GM18868 (cell line): ENCODE measurements around the gene IKZF1.

Experiments used
- ATAC-seq: cut with Tn5 transposase; IDR thresholded peaks from one replicate; pipeline ENCODE4 v1.9.1; 2021; ENCODE audit warnings: mild to moderate bottlenecking, moderate library complexity; ENCODE audit not compliant: unreplicated experiment

IKZF1 gene

DNA sequence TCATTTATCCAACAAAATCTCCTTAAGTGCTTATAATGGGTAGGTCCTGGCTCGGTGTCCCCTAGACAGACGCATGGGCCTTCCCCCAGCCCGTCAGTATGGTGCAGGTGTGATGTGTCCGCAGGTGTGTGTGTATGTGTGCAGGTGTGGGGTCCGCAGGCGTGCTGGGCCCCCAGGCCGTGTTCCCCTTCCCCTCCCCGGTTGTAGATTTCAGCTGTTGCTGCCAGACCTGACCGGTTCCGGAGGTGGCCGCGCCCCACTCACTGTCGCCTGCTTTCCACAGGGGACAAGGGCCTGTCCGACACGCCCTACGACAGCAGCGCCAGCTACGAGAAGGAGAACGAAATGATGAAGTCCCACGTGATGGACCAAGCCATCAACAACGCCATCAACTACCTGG is 95.1 kb downstream of the IKZF1 start:
- no peak for ATAC-seq

DNA sequence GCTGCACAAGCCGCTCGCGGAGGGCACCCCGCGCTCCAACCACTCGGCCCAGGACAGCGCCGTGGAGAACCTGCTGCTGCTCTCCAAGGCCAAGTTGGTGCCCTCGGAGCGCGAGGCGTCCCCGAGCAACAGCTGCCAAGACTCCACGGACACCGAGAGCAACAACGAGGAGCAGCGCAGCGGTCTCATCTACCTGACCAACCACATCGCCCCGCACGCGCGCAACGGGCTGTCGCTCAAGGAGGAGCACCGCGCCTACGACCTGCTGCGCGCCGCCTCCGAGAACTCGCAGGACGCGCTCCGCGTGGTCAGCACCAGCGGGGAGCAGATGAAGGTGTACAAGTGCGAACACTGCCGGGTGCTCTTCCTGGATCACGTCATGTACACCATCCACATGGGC is 95.6 kb downstream of the IKZF1 start:
- ATAC-seq, result no peak

DNA sequence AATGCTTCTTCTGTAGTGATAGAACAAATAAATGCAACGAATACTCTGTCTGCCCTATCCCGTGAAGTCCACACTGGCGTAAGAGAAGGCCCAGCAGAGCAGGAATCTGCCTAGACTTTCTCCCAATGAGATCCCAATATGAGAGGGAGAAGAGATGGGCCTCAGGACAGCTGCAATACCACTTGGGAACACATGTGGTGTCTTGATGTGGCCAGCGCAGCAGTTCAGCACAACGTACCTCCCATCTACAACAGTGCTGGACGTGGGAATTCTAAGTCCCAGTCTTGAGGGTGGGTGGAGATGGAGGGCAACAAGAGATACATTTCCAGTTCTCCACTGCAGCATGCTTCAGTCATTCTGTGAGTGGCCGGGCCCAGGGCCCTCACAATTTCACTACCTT is 99.9 kb downstream of the IKZF1 start:
- no peak for ATAC-seq

DNA sequence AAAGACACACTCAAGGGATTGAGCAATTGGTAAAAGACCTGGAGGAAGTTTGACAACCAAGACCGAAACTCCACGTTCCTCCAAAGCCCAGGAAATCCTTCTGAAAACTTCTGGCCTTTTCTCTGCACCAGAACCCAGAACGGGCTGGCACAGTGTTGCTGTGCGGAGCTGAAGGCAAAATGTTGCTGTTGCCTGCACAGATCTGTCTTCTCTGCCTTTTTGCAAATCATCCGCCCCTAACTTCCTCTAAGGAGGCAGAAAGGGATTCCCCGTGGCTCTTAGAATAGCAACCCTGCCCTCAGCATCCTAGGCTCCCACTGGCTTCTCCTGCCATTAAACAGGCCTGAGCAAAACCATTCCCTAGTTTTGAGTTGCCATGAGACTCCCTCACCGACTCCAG is 100.7 kb downstream of the IKZF1 start:
- peak; percentile 23 for ATAC-seq

DNA sequence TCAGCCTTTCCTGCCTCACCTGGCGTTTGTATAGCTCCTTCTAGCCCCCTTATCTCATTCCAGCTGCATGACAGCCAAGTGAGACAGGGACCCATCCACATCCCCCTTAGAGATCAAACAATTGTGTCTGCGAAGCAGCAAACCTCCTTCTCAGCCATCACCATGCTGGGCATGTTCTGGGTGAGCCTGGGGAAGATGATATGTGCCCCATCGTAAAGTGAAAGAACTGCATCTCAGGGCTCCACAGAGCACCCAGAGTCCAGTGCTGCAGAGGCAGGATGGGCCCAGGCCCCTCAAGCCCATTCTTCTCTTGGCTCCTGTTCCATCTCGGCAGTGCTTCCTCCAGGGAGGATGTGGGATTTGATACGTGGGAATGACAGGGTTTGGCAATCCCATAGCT is 102.4 kb downstream of the IKZF1 start:
- ATAC-seq, result no peak

DNA sequence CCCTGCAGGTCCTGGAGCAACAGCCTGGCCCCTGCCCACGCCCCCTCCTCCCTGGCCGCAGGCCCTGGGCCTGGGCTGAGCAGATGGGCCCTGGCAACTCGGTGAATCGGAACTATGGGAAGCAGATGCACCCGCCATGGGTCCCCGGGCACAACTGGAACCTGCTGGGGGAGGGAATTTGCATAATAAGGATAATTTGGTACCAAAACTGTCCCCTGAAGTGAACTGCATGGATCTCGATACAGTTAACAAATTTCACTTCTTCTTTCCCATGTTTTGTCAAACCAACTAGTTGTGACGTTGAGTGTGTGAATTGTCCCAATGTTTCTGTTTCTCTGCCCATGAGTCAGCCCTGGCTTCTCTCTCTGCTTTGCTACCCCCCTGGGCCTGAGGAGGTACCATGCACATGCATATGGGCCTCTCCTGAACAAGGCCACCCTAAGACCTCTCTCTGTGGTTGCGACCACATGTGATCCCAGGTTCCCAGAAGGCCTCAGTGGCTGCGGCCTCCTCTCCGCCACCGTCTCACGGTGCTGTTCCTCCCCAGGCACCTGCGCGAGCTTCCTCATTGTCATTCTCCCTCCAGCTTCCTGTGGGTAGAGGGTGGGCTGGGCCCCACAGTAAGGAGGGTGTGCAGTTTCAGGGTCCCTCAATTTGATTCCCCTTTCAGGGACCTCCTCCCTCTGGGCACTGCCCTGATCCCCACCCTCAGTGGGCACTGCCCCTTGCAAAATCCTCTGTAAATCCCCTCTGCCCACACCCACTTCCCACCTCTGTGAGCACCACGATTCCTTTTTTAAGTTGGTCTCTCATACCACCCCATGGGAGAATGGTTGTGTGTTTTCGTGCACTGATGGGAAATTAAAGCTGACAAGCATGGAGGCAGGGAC is 105.6 kb downstream of the IKZF1 start:
- peak; percentile 65 for ATAC-seq

DNA sequence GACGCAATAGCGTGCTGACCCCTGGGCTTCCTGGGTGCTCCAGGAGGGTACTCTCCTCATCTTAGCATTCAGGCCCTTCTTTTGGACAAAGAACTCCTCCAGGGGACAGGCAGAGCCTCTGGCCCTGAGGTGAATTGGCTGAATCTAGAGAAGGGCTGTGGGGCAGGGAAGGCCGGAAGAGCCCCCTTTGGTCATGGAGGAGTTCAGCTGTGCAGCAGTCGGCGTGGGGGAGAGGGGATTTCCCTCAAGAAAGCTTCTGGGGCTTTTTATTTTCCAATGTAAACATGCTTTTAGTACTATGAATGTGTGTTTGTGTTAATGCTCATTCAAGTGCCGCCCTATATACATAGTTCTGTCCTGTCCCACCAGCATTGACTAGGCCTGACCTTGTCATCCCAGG is 106.8 kb downstream of the IKZF1 start:
- ATAC-seq, result no peak

DNA sequence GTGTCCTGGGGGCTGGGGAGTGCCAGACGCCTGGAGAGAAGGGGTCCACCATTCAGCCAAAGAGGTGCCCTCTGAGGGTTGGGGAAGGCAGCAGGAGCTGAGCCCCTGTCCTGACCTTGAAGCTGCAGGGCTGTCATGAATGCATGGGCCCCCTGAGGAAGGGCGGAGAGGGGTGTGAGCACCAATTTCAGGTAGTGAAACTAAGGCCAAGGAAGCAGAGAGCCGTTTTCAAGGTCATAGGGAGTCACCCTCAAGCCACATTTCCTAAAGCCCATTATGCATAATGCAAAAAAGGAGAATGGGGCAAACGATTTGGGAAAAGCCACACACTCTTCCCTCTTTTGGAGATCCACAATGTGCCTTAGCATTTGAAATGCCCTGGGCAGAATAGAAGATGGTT is 108.5 kb downstream of the IKZF1 start:
- ATAC-seq, result no peak

DNA sequence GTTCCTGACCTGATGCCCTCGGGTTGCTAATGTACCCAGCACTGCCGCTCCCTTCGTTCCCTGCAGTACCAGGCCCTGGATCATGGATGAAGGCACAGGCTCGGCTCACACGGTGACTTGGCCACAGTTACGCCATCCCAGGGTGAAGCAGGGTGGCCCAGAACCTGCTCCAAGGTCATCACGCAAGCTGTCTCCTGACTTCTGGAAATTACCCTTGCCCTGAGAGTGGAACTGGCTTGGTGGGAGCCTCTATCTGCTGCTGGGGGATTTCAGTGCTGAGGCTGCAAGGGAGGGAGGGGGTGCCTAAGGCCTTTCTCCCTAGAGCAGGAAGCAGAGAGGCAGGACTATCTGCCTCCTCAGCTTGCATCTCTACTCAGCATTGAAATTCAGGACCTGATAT is 109.0 kb downstream of the IKZF1 start:
- ATAC-seq, result no peak

DNA sequence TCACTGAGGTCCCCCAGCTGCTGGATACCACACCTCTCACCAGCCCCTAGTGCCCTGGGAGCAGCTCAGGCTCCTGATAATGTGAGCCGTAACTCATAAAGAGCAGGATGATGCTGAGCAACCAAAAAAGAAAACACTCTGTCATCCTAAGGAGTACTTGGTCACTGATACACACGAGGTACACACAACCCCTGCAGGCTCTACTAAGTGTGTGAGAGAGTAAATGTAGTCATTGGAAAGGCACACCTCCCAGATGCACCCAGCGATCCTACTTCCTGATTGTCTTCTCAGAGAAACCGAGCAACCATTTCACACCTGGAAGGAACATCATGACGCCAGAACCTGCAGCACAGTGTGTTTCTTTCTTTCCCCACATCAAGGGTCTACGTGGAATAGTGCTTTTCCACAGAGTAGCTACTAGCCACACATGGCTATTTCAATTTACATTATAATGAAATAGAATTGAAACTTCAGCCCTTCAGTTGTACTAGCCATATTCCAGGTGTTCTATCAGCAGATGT is 111.4 kb downstream of the IKZF1 start:
- ATAC-seq, result no peak

DNA sequence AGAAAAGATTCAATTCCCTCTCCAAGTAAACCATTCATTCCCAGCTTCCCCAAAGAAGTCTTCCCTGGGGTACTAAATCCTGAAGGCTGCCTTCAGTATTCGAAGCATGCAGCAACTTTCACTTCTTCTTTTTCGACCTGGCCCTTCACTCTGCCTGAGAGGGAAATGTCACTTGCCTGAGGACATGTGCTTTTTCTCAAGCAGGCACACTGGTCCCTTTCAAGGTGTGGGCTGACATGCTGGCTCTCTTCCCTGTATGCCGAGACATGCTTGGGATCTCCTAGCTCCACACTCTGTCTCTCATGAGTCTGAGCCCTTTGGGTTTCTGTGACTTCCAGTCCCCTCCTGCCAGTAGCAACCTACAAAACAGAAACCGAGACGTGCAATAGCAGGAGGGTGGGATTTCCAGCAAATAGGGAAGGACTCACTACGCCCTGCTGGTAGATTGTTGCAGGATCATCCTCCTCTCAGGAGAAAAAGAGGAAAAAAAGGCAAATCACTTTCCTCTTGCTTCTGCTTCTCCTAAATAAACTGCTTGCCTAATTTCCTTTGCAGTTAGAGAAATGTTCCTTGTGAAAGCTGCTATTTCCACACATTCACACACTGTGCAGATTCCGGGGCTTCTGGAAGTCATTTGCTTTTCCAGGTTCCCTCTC is 112.1 kb downstream of the IKZF1 start:
- peak; percentile 82 for ATAC-seq

DNA sequence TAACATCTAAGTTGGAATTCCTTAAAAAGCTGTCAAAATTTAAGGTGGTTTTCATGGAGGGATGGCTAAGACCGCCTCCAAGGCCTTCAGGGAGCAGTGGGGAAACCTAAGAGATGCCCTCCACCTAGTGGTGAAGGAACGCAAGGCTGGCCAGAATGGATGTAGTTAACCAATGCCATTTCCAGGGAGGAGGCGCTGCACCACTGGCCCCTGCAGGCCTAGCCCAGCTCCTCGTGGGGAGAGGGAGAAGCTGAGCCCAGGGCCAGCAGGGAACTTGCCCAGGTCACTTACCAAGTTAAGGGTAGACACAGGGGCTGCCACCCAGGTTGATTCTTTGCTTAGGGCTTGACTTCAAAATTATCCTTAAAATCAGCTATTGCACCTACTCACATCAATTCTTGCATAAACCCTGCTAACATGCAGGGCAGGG is 113.6 kb downstream of the IKZF1 start:
- ATAC-seq, result peak; percentile 81

DNA sequence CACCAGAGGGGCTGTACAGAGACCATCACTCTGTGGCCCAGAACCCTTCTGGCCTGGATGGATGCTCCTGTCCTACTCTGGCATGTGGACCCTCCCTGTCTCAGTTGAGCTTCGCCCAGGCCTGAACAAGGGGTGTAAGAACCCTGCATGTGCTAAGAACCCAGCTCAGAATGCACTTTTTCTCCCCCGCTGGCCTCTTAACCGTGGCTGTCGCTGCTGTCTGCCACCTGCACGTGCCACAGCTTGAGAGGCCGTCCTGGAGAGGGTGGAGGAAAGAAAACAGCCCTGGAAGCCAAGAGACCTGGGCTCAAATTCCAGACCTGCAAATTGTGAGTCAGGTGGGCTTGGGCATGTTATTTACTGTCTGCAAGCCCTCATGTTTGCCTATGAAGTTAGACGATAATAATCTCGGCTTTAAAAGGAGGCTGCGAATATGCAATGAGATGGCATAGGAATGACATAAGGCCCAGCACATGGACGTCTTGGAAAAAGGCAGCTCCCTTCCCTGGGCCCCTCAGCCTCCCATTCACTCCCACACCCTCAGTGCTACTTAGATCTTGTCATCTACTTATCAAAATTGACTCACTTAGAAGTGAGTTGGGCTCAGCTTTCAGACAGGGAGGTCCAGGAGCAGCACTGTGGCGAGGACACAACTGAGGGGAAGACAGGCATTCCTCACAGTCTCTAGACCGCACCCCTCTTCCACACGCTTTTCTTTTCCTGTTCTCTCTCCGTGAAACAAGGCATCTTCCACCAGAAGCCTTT is 114.2 kb downstream of the IKZF1 start:
- no peak for ATAC-seq

DNA sequence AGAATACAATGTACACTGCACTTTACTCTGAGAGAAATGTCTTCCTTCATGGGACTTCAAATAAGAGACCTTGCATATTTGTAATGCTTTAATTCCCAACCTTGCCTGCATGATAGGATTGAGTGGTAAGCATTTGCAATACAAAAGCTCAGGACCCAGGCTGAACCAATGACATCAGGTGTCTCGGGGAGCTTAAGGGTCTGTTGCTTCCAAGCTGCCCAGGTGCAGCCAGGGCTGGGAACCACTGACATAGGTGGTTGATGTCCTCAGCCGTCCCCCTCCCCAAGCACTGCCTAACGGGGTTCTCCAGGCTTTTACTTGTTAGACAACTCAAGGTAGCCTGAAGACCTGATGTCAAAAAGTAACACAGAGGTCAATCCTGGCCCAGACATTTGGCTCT is 116.5 kb downstream of the IKZF1 start:
- no peak for ATAC-seq

DNA sequence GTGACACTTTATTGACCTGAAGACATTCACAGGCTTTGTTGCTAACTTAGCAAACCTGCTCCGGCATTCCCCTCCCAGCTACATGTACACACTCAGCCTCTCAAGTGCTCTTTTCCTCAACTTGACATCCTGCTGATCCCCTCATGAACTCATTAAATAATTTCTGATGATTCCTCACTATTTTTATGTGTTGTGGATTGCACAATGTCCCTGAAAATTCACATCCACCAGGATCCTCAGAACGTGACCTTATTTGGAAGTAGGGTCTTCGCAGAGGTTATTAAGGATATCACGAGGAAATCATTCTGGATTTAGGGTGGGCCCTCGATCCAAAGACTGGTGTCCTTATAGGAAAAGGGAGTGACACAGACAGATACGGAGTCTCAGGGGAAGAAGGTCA is 118.3 kb downstream of the IKZF1 start:
- ATAC-seq, result no peak

DNA sequence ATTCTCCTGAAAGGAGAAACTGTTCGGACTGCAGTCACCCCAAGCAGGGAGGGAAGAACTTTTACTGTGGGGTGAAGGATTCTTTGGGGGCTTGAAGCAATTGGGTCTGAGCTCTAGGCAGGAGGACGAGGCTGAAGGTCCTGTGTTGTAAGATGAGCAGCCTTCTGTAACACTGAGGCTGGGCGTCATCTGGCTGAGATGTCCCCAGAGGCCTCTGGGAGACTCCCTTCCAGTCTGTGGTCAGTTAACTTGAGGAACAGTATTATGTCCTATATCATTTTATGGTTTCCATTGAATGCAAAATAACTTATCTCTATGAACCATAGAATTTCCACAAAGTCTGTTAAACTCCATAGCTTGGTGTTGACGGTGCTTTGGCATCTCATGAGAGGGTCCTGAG is 119.3 kb downstream of the IKZF1 start:
- ATAC-seq, result no peak

DNA sequence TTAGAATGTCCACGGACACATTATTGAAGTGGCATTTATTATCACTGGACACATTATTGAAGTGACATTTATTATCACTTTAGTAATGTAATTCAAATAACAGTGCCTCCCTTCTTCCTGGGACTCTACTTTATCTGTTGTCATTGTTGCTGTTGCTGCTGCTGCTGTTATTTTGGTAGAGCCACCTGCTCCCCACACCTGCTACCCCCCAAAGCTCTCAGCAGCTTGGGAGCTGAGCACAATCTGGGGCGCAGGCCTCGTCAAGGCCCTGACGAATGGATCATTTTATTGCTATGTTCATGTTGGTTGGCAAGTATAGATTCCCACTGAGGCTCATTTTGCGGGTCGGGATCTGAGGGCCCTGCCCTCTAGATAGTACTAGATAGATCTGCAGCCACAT is 120.8 kb downstream of the IKZF1 start:
- ATAC-seq, result no peak

DNA sequence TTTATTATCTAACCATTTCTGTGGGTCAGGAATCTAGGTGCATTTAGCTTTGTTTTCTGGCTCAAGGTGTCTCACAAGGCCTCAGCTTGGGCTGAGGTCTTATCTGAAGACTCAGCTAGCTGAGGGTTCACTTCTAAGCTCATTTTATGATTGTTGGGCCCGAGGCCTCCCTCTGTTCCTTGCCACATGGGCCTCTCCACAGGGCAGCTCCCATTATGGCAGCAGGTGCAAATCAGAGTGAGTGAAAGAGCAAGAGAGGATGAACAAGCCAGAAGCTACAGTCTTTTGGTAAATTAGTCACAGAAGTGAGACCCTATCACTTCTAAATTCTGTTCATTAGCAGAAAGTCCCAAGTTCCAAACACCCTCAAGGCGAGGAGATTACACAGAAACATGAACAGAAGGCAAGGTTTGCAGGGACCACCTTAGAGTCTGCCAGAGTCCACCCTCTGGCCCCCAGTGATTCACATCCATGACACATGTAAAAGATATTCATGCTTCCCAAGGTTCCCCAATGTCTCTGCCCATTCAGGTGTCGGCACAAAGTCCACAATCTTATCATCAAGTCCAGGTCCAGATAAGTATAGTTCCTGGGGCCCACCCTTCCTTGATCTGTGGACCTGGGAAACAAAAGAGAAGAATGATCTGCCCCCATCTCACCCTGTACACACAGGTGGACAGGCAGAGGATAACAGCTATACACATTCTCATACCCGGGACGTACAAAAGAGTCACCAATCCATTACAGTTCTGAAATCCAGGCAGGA is 121.9 kb downstream of the IKZF1 start:
- ATAC-seq, result no peak

DNA sequence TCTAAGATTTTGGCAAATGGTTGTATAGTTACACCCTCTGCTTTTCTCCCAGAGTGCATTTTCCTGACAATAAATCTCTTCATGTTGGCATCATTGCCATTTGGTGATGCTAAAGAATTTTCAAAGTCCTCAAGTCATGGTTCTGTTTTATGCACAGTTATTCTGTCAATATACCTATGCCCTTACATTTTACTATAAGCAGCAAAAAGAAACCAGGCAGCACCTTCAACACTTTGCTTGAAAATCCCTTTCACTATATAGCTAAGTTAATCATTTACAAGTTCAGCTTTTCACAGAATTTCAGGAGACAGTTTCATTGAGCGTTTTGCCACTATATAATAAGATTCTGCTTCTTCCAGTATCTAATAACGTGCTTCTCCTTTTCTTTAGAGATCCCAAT is 123.0 kb downstream of the IKZF1 start:
- ATAC-seq, result no peak

DNA sequence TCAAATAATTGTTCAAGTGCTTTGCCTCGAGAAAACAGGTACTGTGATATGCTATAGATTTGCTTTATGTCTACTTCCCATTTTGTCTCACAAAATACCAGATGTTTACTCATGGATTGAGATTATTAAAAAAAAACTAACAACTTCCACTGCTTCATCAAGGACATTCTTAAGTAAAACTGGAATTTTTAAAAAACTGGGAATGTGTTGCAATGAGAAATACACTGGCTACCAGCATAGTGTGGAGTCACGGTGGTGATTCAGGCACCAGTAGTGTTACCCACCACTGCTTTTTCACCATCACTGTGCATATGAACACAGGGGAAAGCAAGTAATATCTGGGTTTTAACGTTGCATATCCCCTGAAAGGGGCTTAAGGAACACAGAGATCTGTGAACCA is 124.4 kb downstream of the IKZF1 start:
- no peak for ATAC-seq

DNA sequence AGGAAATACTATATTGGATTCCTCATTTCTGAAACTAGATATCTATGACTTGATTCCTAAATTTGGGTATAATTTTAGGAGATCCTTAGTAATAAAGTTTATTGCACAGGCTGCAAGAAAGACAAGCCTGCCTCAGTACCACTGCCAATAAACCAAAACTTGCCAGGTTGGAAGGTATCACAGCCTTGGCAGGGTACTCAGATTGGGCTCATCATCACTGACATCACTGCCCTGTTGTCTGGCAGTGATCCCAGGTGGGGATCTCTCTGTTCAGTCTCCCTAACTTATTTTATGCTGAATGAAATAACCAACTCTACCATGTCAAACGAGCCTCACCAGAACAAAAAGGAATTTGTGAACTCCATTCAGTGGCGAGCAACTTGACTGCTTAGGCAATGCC is 126.8 kb downstream of the IKZF1 start:
- no peak for ATAC-seq
